Transverse colon (tissue), 3 donors: ENCODE data around the gene MUL1.

ENCODE experiments used
- CTCF ChIP-seq, 5 experiments: fragments of 200-600 bp in 3 of 5; fragments of 450-650 bp in 2 of 5; sonication (generic) in 3 of 5; IDR thresholded peaks; 1 replicate in 2 of 5; 2 replicates in 3 of 5; pipeline ENCODE4 v1.5.1; 2016 to 2017; ENCODE audit warnings: antibody characterized with exemption in 5 of 5, inconsistent platforms in 3 of 5, mild to moderate bottlenecking in 2 of 5, moderate library complexity in 1 of 5
- EP300 ChIP-seq: sonication (generic); formaldehyde crosslinking; IDR thresholded peaks from one replicate; pipeline ENCODE4 v1.6.1; 2017; ENCODE audit warnings: antibody characterized with exemption, low read depth

GRCh38 chr1:20493309-20493708 lies 14.6 kb downstream of the MUL1 start:
- TF ChIP-seq CTCF (IDR thresholded peaks at IDR 0.05) (no peak), EP300 (no peak)
